Measurements from ENCODE around the gene IL15RA. TPM values are rescaled to one million over a fixed set of nuclear protein-coding genes. Genes with fewer than 3 reads are reported as not detected.
"Not testable (repeated sequence)": the region's sequence is repeated elsewhere in the genome, so short reads cannot be mapped to it uniquely, and the experiment has no call there.

IL15RA gene
- total and polyA plus RNA-seq, 8 donors = 6.7 to 63.0 (median 15.9) TPM

DNA sequence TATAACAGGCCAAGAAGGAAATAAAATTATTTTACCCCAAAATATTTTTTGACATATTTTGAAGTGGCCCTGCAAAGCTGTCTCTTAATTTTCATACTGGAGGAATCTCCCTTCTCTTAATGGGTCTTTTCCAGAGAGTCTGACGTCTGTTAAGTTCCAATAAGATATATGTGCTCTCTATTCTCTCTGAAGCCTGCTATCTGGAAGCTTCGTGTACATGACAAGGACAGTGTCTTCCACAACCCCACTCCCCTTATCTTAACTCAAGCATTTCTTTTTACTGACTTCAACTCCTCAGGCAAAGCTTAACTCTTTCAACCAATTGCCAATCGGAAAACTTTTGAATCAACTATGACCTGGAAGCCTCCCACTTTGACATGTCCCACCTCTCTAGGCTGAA lies 29.2 kb upstream of the IL15RA start:
- intact Hi-C loops (cut with DNase I; ENCODE audit: low total_unique reads) = no loop called here
- H3K27me3 ChIP-seq = no peaks in the 10 kb centered on the region
- DNase-seq = no peak
- H3K9me3 ChIP-seq = peaks cover 0 to 14% (median 3%) of the 10 kb centered on the region in 4 donors
- H3K4me1 ChIP-seq = no peaks in the 10 kb centered on the region
- WGBS, 5 donors = 74 to 79% (median 75%) methylated on average over 3 of the region's 3 CpGs
- no peaks in the 10 kb centered on the region for H3K36me3 ChIP-seq
- no peak overlapping the region for H3K4me3 ChIP-seq
- no peak overlapping the region for H3K27ac ChIP-seq
- TF ChIP-seq, protein P1, sequence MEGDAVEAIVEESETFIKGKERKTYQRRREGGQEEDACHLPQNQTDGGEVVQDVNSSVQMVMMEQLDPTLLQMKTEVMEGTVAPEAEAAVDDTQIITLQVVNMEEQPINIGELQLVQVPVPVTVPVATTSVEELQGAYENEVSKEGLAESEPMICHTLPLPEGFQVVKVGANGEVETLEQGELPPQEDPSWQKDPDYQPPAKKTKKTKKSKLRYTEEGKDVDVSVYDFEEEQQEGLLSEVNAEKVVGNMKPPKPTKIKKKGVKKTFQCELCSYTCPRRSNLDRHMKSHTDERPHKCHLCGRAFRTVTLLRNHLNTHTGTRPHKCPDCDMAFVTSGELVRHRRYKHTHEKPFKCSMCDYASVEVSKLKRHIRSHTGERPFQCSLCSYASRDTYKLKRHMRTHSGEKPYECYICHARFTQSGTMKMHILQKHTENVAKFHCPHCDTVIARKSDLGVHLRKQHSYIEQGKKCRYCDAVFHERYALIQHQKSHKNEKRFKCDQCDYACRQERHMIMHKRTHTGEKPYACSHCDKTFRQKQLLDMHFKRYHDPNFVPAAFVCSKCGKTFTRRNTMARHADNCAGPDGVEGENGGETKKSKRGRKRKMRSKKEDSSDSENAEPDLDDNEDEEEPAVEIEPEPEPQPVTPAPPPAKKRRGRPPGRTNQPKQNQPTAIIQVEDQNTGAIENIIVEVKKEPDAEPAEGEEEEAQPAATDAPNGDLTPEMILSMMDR (IDR thresholded peaks at IDR 0.05) = no peak
- TF ChIP-seq POLR2A (IDR thresholded peaks at IDR 0.05) (no peak), POLR2AphosphoS5 (IDR thresholded peaks at IDR 0.05) (no peak), EP300 (IDR thresholded peaks at IDR 0.05) (no peak)

DNA sequence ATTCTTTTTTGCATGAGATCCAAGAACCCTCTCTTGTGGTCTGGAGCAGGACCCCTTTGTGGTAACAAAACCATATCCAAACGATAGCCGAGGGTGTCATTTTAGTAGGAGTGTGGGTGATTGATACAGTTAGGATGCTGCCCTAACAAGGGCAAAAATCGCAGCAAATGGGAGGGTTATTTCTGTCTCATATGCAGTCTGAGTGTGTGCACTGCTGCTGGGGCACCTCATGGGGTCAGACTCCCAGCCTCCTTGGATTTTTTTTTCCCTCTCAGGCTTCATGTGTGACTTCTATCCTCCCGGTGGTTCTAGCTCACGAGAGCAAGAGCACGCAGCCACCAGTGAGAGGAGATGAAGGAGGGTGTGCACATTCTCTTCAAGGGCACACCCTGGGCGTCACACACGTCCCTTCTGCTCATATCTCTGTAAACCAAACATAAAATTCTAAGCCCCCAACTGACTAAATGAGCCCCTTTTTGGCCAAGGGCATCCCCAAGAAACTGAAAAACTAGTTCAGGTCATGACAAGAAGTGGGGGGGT lies 28.6 kb upstream of the IL15RA start:
- no peak for TF ChIP-seq POLR2AphosphoS5 (IDR thresholded peaks at IDR 0.05)
- no peak overlapping the region for H3K27ac ChIP-seq
- 53 to 74% (median 55%) methylated on average over 8 of the region's 8 CpGs for WGBS, 5 donors
- H3K4me3 ChIP-seq = no peak overlapping the region
- H3K36me3 ChIP-seq = no peaks in the 10 kb centered on the region
- DNase-seq = no peak
- intact Hi-C loops (cut with DNase I; ENCODE audit: low total_unique reads) = no loop called here
- H3K27me3 ChIP-seq = no peaks in the 10 kb centered on the region
- no peaks in the 10 kb centered on the region for H3K4me1 ChIP-seq
- peaks cover 0 to 14% (median 3%) of the 10 kb centered on the region in 4 donors for H3K9me3 ChIP-seq

DNA sequence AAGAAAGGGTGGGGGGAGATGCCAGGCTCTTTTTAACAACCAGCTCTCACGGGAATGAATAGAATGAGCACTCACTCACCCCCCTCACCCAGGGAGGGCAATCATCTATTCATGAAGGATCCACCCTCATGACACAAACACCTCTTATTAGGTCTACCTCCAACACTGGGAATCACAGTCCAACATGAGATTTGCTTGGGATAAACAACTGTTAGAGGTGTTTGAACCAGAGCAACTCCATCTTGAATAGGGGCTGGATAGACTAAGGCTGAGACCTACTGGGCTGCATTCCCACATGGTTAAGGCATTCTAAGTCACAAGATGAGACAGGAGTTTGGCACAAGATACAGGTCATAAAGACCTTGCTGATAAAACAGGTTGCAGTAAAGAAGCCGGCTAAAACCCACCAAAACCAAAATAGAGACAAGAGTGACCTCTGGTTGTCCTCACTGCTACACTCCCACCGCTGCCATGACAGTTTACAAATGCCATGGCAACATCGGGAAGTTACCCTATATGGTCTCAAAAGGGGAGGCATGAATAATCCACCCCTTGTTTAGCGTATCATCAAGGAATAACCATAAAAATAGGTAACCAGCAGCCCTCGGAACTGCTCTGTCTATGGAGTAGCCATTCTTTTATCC lies 27.9 kb upstream of the IL15RA start:
- H3K36me3 ChIP-seq; H3K27ac ChIP-seq; intact Hi-C loops (cut with DNase I; ENCODE audit: low total_unique reads); DNase-seq; H3K4me3 ChIP-seq; H3K4me1 ChIP-seq; H3K27me3 ChIP-seq: not testable (repeated sequence)
- H3K9me3 ChIP-seq = peaks cover 0 to 14% (median 3%) of the 10 kb centered on the region in 4 donors
- 71 to 74% (median 72%) methylated on average over 6 of the region's 6 CpGs for WGBS, 5 donors

DNA sequence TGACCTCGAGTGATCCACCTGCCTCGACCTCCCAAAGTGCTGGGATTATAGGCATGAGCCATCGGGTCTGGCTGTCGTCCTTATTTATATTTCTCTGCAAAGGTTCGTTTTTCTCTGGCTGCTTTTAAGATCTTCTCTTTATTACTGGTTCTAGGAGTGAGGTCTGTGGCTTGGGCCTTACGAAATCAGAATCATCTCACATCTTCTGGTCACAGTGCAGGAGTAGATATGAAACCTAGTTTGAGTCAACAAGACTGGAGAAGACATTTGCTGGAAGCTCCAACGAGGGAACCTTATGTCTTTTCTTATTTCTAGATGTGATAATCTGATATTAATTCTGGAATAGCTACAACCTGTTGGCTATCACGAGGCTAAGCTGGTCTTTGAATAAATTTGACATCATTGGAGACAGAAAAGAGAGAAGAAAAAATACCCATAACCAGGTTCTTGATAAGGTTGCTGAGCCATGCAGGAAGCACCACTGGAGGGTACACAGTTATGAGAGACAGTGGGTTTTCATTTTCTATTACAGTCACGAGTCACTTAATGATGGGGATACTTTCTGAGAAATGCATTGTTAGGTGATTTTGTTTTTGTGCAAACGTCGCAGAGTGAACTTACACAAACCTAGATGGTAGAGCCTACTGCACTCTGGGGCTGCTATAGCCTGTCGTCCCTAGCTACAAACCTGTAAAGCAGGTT lies 25.6 kb upstream of the IL15RA start:
- no peak for TF ChIP-seq POLR2A (IDR thresholded peaks at IDR 0.05)
- TF ChIP-seq POLR2AphosphoS5 (IDR thresholded peaks at IDR 0.05) = no peak
- TF ChIP-seq, protein P1 (IDR thresholded peaks at IDR 0.05) = no peak
- TF ChIP-seq EP300 (IDR thresholded peaks at IDR 0.05) = no peak
- no peak for DNase-seq
- H3K27ac ChIP-seq = no peak overlapping the region
- peaks cover 0 to 13% (median 0%) of the 10 kb centered on the region in 3 donors for H3K27me3 ChIP-seq
- H3K36me3 ChIP-seq = no peaks in the 10 kb centered on the region
- no peak overlapping the region for H3K4me3 ChIP-seq
- no peaks in the 10 kb centered on the region for H3K4me1 ChIP-seq
- peaks cover 0 to 13% (median 3%) of the 10 kb centered on the region in 4 donors for H3K9me3 ChIP-seq
- WGBS, 5 donors = 62 to 80% (median 71%) methylated on average over 12 of the region's 12 CpGs
- intact Hi-C loops (cut with DNase I; ENCODE audit: low total_unique reads) = no loop called here

DNA sequence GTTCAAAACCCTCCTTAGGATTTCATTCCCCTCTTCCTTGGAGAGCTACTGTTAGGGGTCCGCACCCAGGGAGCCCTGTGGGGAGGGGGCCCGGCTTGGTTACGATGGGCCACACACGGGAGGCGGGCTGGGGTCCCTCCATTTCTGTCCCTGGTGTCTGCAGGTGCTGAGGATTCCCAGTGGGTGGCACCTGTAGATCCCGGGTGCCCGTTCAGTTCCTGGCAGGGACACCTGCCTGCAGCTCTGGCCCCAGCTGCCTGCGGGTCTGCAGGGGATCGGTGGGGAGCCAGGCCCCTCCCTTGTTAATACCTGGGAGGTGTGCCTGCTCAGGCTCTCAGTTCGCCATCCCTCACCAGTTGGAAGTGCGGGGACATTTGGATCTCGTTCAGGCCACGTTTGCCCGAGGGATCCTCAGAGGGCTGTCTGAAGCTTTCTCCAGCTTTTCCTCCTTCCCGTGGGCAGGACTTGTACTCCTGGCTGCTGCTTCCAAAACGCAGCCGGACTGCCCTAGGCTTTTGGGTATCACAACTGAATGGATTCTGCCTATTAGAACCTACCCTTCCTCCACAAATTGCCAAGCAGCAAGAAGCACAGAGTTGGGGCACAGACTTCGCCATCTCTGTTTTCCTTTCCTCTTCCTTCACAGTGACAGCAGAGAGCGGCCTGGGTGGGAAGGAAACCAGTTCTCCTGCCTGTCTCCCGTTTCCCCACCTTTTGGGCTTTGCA lies 22.3 kb upstream of the IL15RA start:
- peaks cover 0 to 13% (median 0%) of the 10 kb centered on the region in 3 donors for H3K27me3 ChIP-seq
- DNase-seq = no peak
- H3K4me3 ChIP-seq = no peak overlapping the region
- intact Hi-C loops (cut with DNase I; ENCODE audit: low total_unique reads) = no loop called here
- no peaks in the 10 kb centered on the region for H3K4me1 ChIP-seq
- no peak overlapping the region for H3K27ac ChIP-seq
- 63 to 71% (median 70%) methylated on average over 18 to 20 of the region's 20 CpGs for WGBS, 5 donors
- H3K36me3 ChIP-seq = no peaks in the 10 kb centered on the region
- no peaks in the 10 kb centered on the region for H3K9me3 ChIP-seq
- no peak for TF ChIP-seq POLR2A (IDR thresholded peaks at IDR 0.05)
- TF ChIP-seq EP300 (IDR thresholded peaks at IDR 0.05) = no peak
